ENCODE data around the gene WDR89. TPM values are rescaled to one million over a fixed set of nuclear protein-coding genes. Genes with fewer than 3 reads are reported as not detected.

The WDR89 gene
- polyA plus RNA-seq, 1 of the 3 experiments (the other 2 are of a cell fraction) = 2.6 TPM

DNA sequence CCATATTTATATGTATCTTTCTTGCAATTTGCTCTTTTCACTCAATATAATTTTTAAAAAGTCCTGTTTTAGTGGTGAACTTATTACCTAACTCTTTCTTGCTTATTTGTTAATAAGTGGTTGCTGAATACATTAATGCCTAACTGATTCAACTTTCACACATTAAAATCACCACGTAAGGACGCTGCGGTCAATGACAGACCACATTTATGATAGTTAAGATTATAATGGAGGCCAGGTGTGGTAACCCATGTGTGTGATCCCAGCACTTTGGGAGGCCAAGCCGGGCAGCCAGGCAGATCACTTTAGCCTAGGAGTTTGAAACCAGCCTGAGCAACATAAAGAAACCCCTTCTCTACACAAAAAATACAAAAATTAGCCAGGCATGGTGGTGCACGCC is 37.0 kb downstream of the WDR89 start:
- 97% methylated on average over 5 of the region's 5 CpGs for WGBS (ENCODE audit: low lambda C conversion rate)
- no peak overlapping the region for H3K27ac ChIP-seq (ENCODE audit: low read depth in 2 of 2, low read length in 1 of 2)
- no peaks in the 10 kb centered on the region for H3F3A ChIP-seq (replicated peaks; ENCODE audit: insufficient read depth)
- TF ChIP-seq, protein P1, sequence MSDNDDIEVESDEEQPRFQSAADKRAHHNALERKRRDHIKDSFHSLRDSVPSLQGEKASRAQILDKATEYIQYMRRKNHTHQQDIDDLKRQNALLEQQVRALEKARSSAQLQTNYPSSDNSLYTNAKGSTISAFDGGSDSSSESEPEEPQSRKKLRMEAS (IDR thresholded peaks at IDR 0.05; ENCODE audit: low read depth) = no peak
- TF ChIP-seq, protein P2, sequence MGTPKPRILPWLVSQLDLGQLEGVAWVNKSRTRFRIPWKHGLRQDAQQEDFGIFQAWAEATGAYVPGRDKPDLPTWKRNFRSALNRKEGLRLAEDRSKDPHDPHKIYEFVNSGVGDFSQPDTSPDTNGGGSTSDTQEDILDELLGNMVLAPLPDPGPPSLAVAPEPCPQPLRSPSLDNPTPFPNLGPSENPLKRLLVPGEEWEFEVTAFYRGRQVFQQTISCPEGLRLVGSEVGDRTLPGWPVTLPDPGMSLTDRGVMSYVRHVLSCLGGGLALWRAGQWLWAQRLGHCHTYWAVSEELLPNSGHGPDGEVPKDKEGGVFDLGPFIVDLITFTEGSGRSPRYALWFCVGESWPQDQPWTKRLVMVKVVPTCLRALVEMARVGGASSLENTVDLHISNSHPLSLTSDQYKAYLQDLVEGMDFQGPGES (IDR thresholded peaks at IDR 0.05; ENCODE audit: low read depth, low read length) = no peak
- TF ChIP-seq TEAD4 (IDR thresholded peaks at IDR 0.05; ENCODE audit: borderline replicate concordance, insufficient read depth) (no peak), SIN3A (IDR thresholded peaks at IDR 0.05; ENCODE audit: borderline replicate concordance, low read depth, low read length) (no peak), MXI1 (IDR thresholded peaks at IDR 0.05; ENCODE audit: low read depth, low read length) (no peak), FOXJ3 (CRISPR knock-in tag; IDR thresholded peaks at IDR 0.05) (no peak), CHD2 (IDR thresholded peaks at IDR 0.05; ENCODE audit: low read length, partially characterized antibody) (no peak), NFIC (IDR thresholded peaks at IDR 0.05; ENCODE audit: borderline replicate concordance) (no peak), GATA2 (CRISPR knock-in tag; IDR thresholded peaks at IDR 0.05) (no peak)
- H3K79me2 ChIP-seq (ENCODE audit: insufficient read depth) = peaks cover 10% of the 10 kb centered on the region; the same call in 1 of the 2 replicates
- no peaks in the 10 kb centered on the region for H3K9me3 ChIP-seq
- H3K4me2 ChIP-seq = no peak overlapping the region
- H3K27me3 ChIP-seq (ENCODE audit: insufficient read depth) = no peaks in the 10 kb centered on the region
- peaks cover 0 to under 1% of the 10 kb centered on the region in 2 experiments for H3K36me3 ChIP-seq (replicated peaks in 1 of 2; ENCODE audit: control insufficient read depth in 1 of 2, insufficient read depth in 2 of 2, low read length in 1 of 2)
- no peak overlapping the region for H3K9ac ChIP-seq
- ChIA-PET CTCF (no interaction called here), POLR2A (no interaction called here)
- H4K20me1 ChIP-seq (ENCODE audit: insufficient read depth) = no peaks in the 10 kb centered on the region
- no peak for DNase-seq
- H3K4me1 ChIP-seq (ENCODE audit: control insufficient read depth in 1 of 2, insufficient read depth in 2 of 2, low read depth in 1 of 2, low read length in 1 of 2) = no peaks in the 10 kb centered on the region
- no peak overlapping the region for H3K4me3 ChIP-seq (ENCODE audit: low read depth in 2 of 2, low read length in 1 of 2)
- no peaks in the 10 kb centered on the region for H3K9me2 ChIP-seq
- H2AFZ ChIP-seq (ENCODE audit: low read depth) = no peak overlapping the region

DNA sequence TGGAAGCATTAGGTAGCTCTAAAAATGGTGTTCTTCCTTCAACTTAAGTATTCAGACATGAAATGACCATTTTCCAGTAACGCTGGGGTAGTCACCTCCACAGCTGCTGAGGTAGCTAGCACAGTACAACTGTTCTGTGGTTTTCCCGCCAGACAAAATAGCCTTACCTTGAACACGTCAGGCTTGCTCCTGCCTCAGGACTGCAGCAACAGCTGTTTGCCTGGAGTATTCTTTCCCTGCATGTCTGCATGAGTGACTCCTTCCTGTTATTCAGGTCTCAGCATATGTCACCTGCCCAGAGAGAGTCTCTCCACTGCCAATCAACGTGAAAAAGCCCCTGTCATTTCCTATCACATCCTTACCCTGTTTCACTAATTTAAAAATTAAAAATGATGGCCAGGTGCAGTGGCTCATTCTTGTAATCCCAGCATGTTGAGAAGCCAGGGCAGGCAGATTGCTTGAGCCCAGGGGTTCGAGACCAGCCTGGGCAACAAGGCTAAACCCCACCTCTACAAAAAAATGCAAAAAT is 37.9 kb downstream of the WDR89 start:
- Histone ChIP-seq H3K4me1 (ENCODE audit: control insufficient read depth in 1 of 2, insufficient read depth in 2 of 2, low read depth in 1 of 2, low read length in 1 of 2) (no peaks in the 10 kb centered on the region), H3K27me3 (ENCODE audit: insufficient read depth) (no peaks in the 10 kb centered on the region), H3F3A (replicated peaks; ENCODE audit: insufficient read depth) (no peaks in the 10 kb centered on the region), H3K79me2 (ENCODE audit: insufficient read depth) (peaks cover 9% of the 10 kb centered on the region; the same call in 1 of the 2 replicates), H3K9ac (no peak overlapping the region), H3K4me2 (no peak overlapping the region), H3K9me2 (no peaks in the 10 kb centered on the region), H3K9me3 (no peaks in the 10 kb centered on the region), H2AFZ (ENCODE audit: low read depth) (no peak overlapping the region), H3K36me3 (replicated peaks in 1 of 2; ENCODE audit: control insufficient read depth in 1 of 2, insufficient read depth in 2 of 2, low read length in 1 of 2) (peaks cover 8 to 9% of the 10 kb centered on the region in 2 experiments), H4K20me1 (ENCODE audit: insufficient read depth) (no peaks in the 10 kb centered on the region), H3K4me3 (ENCODE audit: low read depth in 2 of 2, low read length in 1 of 2) (no peak overlapping the region), H3K27ac (ENCODE audit: low read depth in 2 of 2, low read length in 1 of 2) (no peak overlapping the region)
- POLR2A ChIA-PET = no interaction called here
- 97% methylated on average over 5 of the region's 5 CpGs for WGBS (ENCODE audit: low lambda C conversion rate)
- no peak for DNase-seq
- no peak for TF ChIP-seq POLR2AphosphoS5 (IDR thresholded peaks at IDR 0.05; ENCODE audit: low read depth, low read length)
- CTCF ChIA-PET = interaction anchor here (0.6 to 0.7 kb wide), 2 partner anchors 17 to 209 kb away, joined by 3 to 4 read pairs; no protein-coding TSS in a partner anchor

DNA sequence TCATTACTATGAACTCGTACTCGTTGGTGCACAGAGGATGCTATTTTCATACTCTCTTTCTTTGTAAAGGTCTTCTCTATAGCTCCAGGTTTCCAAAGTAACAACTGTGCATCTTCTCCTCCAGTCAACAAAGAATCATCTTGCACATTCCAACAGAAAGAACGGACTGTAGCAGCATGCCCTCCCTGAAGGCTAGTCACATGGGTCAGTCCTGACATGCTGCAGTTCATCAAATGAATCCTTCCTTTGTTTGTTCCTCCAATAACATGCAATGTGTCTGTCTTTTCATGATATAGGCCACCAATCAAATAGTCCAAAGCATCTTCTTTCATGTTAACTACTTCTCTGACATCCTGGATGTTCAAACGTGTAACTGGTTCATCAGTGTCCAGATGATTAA is 42.9 kb downstream of the WDR89 start:
- no peaks in the 10 kb centered on the region for H3F3A ChIP-seq (replicated peaks; ENCODE audit: insufficient read depth)
- no peak for DNase-seq
- H3K36me3 ChIP-seq (replicated peaks in 1 of 2; ENCODE audit: control insufficient read depth in 1 of 2, insufficient read depth in 2 of 2, low read length in 1 of 2) = peaks cover 16 to 21% of the 10 kb centered on the region in 2 experiments
- no peak overlapping the region for H3K4me3 ChIP-seq (ENCODE audit: low read depth in 2 of 2, low read length in 1 of 2)
- no peaks in the 10 kb centered on the region for H3K79me2 ChIP-seq (ENCODE audit: insufficient read depth)
- no peak overlapping the region for H3K4me2 ChIP-seq
- no peaks in the 10 kb centered on the region for H3K27me3 ChIP-seq (ENCODE audit: insufficient read depth)
- H2AFZ ChIP-seq (ENCODE audit: low read depth) = no peak overlapping the region
- H3K9me2 ChIP-seq = no peaks in the 10 kb centered on the region
- ChIA-PET CTCF (no interaction called here), POLR2A (no interaction called here)
- TF ChIP-seq EZH2phosphoT487 (IDR thresholded peaks at IDR 0.05; ENCODE audit: borderline replicate concordance, low read depth) (no peak), ELF1 (IDR thresholded peaks at IDR 0.05) (no peak), RXRA (IDR thresholded peaks at IDR 0.05; ENCODE audit: borderline replicate concordance, low read depth) (no peak), EP300 (IDR thresholded peaks at IDR 0.05; ENCODE audit: borderline replicate concordance in 1 of 2, low read depth in 1 of 2, low read length in 1 of 2) (no peak), RFX5 (IDR thresholded peaks at IDR 0.05; ENCODE audit: low read length) (no peak), NRF1 (IDR thresholded peaks at IDR 0.05; ENCODE audit: low read depth, low read length) (no peak), TEAD4 (IDR thresholded peaks at IDR 0.05; ENCODE audit: borderline replicate concordance, insufficient read depth) (no peak), FOXM1 (IDR thresholded peaks at IDR 0.05; ENCODE audit: low read depth) (no peak), MXI1 (IDR thresholded peaks at IDR 0.05; ENCODE audit: low read depth, low read length) (no peak), POLR2AphosphoS5 (IDR thresholded peaks at IDR 0.05; ENCODE audit: low read depth, low read length) (no peak), TAF1 (IDR thresholded peaks at IDR 0.05; ENCODE audit: borderline replicate concordance, low read depth, low read length) (no peak), CHD2 (IDR thresholded peaks at IDR 0.05; ENCODE audit: low read length, partially characterized antibody) (no peak)
- TF ChIP-seq, protein P3, sequence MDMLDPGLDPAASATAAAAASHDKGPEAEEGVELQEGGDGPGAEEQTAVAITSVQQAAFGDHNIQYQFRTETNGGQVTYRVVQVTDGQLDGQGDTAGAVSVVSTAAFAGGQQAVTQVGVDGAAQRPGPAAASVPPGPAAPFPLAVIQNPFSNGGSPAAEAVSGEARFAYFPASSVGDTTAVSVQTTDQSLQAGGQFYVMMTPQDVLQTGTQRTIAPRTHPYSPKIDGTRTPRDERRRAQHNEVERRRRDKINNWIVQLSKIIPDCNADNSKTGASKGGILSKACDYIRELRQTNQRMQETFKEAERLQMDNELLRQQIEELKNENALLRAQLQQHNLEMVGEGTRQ (IDR thresholded peaks at IDR 0.05; ENCODE audit: borderline replicate concordance, low read depth, low read length) = no peak
- no peaks in the 10 kb centered on the region for H4K20me1 ChIP-seq (ENCODE audit: insufficient read depth)
- H3K27ac ChIP-seq (ENCODE audit: low read depth in 2 of 2, low read length in 1 of 2) = no peak overlapping the region
- H3K9me3 ChIP-seq = no peaks in the 10 kb centered on the region
- no peak overlapping the region for H3K9ac ChIP-seq
- WGBS (ENCODE audit: low lambda C conversion rate) = 93% methylated on average over 4 of the region's 4 CpGs
- H3K4me1 ChIP-seq (ENCODE audit: control insufficient read depth in 1 of 2, insufficient read depth in 2 of 2, low read depth in 1 of 2, low read length in 1 of 2) = no peaks in the 10 kb centered on the region

Data from SK-N-SH (cell line).